Vagina (tissue), 2 donors: ENCODE data around the gene ZNF432.
A peak's percentile ranks its signal among the peaks of the same experiment; 100 is the strongest.

ENCODE experiments used
- CTCF ChIP-seq, 3 experiments: fragments of 450-650 bp in 2 of 3; fragments of 200-600 bp in 1 of 3; sonication (generic) in 1 of 3; IDR thresholded peaks; one replicate each; pipeline ENCODE4 v1.5.1; 2017 to 2019; ENCODE audit warnings: antibody characterized with exemption in 3 of 3, mild to moderate bottlenecking in 2 of 3, moderate library complexity in 2 of 3
- POLR2A ChIP-seq, 2 donors: fragments of 450-650 bp; IDR thresholded peaks; one replicate each; pipeline ENCODE4 v1.6.1; 2017; ENCODE audit warnings: antibody characterized with exemption in 2 of 2, mild to moderate bottlenecking in 2 of 2, moderate library complexity in 2 of 2
- POLR2AphosphoS5 ChIP-seq, 2 donors: sonication (generic); formaldehyde crosslinking; IDR thresholded peaks; one replicate each; pipeline ENCODE4 v1.9.0; 2017; ENCODE audit warnings: antibody characterized with exemption in 2 of 2, mild to moderate bottlenecking in 2 of 2, low read depth in 1 of 2; ENCODE audit not compliant: insufficient read depth in 1 of 2

GRCh38 chr19:52048555-52049501 is at the start of gene ZNF432:
- TF ChIP-seq CTCF (IDR thresholded peaks at IDR 0.05) (no peak), POLR2A (IDR thresholded peaks at IDR 0.05) (peak in 1 of 2 donors; percentile 21), POLR2AphosphoS5 (IDR thresholded peaks at IDR 0.05; ENCODE audit: insufficient read depth in 1 of 2, low read depth in 1 of 2) (peak; percentile 83 to 86)
